DMS114 treated with DMSO at 0.1 percent for 48 hours (cell line): ENCODE data around the gene C19orf47.

Source experiments
- DNase-seq: peaks from one replicate; lab custom pipeline; 2025; ENCODE audit not compliant: unreplicated experiment; lab: John Stamatoyannopoulos, UW

Gene C19orf47

DNA sequence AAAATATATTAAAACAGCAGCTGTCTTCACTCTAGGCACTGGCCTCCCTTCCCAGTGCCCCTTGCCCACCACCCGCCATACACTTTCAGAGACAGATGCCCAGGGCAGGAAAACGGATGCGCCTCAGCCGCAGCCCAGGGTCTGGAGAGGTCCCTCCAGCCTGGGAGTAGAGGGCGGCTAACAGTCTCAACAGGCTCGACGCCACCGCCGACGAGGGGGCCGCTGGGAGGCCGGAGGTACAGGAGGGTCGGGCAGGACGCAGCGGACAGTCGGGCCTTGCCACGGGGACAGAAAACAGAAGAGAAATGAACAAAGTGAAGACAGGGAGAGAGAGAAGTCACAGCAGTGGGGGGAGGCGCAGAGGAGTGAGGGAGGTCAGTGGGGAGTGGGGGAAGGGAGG is 27.1 kb downstream of the C19orf47 start:
- DNase-seq, result no peak

DNA sequence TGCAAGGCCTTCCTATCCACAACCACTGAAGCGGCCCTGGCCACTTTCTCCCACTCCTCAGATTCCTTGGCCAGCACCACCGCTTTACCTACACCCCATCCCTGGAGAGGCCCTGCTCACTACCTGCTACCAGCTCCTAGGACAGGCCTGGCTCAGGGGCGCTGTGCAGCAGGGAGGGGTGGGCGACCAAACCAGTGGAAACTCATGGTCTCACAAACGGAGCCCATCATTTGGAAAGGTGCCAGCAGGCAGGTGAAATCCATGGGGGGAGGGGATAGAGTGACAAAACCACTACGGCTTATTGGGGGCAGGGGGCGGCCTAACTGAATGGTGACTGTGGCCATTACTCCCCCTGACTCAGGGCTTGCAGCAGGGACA is 27.6 kb downstream of the C19orf47 start:
- DNase-seq, result no peak

DNA sequence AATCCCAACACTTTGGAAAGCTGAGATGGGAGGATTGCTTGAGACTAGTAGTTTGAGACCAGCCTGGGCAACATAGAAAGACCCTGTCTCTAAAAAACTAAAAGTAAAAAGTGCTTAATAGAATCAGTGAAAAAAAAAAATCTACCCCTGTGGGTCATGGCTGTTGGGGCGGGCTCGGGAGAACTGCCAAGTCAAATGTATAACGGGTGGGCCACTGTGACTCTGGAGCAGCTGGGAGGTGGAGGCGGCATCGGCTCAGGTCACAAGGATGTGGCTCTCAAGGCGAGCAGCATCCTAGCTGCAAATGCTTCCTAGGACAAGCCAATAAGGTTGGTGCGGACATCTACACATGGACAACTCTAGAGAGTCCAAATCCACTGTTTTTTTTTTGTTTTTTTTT is 30.9 kb downstream of the C19orf47 start:
- DNase-seq, result no peak

DNA sequence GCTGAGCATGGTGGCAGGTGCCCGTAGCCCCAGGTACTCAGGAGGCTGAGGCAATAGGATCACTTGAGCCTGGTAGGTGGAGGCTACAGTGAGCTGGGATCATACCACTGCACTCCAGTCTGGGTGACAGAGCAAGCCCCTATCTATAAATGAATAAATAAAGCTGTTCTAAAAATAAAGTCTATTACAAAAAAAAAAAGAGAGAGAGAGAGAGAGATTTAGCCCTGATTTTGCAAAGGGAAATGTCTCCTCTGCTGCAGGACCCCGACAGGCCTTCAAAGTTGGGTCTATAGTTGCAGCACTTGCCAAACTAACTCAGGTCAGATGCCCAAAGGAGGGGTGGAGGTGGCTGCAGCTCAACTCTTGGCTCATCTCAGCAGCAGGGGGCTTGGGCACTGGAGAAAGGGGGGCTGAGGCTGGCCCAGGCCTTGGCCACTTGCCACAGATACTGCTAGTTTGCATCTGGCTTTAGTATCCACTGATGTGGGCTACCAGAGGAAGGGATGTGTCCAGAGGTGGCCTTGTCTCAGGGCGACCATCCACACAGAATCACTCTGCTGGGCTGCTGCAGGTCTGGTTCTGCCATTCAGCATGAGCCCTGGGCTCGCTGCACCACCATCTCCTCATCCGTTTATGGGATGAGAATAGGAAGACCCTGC is 32.3 kb downstream of the C19orf47 start:
- DNase-seq, result no peak

DNA sequence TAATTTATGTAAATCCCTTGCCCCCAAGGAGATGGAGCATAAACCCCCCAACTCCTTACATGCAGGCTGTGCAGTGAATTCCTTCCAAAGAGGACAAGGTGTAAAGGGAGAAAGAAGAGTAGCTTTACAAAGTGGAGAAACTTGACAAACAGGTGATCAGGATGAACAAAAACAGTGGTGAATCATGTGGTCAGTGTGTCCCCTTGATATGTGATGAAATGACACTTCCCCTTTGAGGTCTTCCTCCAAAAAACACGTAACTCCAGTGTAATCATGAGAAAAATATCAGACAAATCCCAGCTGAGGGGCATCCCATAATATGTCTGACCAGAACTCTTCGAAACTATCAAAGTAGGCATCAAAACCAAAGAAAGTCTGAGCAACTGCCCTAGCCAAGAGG is 33.5 kb downstream of the C19orf47 start:
- DNase-seq, result no peak

DNA sequence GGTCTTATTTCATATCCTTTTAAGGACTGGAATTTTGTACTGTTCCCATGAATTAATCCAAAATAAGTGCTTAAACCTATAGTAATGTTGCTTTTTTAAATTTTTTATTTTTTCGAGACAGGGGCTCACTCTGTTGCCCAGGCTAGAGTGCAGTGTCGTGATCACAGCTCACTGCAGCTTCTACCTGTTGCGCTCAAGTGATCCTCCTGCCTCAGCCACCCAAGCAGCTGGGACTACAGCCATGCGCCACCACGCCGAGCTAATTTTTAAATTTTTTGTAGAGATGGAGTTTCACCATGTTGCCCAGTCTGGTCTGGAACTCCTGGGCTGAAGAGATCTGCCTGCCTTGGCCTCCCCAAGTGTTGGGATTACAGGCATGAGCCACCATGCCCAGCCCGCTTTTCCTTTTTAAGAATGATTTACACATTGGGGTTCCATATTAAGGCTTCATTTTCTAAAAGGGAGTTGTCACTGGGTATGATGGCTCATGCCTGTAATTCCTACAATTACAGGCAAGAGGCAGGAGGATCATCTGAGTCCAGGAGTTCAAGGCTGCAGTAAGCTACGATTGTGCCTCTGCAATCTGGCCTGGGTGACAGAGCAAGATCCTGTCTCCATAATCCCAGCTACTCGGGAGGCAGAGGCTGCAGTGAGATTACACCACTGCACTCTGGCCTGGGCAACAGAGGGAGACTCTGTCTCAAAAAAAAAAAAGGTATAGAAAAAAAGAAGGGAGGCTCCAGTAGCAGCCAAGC is 34.8 kb downstream of the C19orf47 start:
- DNase-seq, result no peak

DNA sequence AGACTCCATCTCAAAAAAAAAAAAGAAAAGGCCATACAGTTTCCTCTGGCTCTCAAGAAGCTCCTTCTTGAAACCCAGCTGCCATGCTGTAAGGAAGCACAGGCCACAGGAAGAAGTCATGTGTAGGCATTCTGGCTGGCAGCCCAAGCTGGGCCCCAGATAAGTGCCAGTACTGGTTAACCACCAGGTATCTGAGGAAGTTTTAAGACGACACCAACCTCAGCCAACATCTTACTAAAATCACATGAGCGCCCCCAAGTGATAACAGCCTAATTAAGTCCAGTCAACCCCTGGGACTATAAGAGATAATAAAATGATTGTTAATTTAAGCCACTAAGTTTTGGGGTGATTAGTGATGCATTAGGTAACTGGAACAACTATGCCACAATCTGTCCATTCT is 35.7 kb downstream of the C19orf47 start:
- no peak for DNase-seq

DNA sequence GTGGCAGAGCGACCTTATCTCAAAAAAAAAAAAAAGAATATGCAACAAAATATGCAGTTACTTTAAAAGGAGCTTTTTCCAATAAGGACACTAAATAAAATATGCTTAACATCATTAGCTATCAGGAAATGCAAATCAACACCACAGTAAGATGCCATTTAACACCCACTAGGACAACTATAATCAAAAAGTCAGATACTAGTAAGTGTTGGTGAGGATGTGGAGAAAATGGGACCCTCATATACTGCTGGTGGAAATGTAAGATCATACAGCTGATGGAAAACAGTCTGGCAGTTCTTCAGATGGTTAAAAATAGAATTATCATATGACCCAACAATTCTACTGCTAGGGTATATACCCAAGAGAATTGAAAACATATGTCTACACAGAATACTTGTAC is 38.5 kb downstream of the C19orf47 start:
- no peak for DNase-seq

DNA sequence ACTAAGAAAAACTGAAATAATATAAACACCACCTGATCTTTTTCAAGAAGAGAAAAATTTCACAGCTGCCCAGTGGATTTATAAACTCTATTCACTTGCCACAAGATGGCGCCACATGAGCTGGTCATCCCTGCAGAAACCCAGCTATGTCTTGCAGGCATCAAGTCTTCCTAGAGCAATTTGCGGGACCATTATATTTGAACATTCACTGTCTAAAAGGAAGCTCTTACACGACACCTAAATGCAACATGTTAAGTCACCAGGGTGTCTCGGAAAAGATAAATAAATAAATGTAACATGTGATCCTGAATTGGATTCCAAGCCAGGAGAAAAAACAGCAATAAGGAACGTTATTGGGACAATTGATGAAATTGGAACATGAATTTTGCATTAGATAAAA is 42.8 kb downstream of the C19orf47 start:
- peak; percentile 82 for DNase-seq

DNA sequence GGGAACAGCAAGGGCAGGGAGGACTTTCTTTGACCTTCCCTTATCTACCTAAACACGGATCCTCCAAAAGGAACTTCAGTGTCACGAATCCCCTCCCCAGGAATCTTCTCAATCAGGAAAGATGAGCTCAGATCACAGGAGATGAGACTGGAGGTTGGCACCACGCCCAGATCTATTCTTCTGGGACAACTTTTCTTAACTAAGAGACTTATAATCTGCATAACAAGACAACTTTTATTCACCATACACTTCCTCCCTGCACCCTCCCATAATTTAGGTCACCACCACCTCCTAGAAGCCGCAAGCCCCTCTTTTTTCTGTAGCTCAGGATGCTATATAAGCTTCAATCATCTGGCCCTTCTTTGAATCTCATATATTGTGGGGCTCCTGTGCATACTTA is 43.9 kb downstream of the C19orf47 start:
- DNase-seq, result no peak

DNA sequence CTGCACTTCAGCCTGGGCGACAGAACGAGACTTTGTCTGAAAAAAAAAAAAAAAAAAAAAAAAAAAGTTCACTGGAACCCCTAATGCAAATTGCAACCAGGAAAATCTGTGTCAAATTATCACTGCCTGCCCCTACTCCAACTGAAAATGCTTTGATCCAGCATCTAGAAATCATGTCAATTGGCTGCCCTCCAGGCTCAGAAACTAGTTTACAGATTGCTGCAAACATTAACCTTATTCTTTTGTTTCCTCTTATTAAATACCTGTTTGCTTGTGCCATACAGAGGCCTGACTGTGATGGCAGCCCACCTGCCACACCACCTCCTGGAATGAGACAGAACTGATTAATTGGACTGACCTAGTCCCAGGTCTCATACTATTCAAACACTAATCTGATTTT is 44.4 kb downstream of the C19orf47 start:
- DNase-seq, result no peak

DNA sequence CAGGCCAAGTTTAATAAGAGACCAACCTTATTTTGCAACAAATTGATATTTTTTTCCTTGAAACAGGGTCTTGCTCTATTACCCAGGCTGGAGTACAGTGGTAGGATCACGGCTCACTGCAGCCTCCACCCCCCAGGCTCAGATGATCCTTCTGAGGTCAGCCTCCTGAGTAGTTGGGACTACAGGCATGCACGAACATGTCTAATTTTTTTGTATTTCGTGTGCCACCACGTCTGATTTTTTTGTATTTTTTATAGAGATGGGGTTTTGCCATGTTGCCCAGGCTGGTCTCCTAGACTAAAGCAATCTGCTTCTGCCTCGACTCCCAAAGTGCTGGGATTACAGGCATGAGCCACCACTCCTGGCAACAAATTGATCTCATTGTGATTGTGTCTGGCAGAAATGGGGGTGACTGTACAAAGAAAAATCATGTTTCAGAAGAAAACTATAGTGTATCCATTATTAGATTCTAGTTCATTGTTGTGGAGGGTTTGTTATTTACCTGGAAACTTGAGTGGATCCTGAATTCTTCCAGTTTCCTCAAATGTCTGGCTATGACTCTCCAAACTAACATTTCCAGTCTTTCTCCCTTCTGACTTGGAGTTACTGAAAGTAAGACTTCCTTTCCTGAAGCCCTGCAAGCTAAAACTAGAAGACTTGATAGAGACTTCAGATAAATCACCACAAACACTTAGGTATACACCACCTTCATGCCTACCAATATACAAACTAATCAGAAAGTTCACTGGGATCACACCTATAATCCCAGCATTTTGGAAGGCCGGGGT is 45.8 kb downstream of the C19orf47 start:
- no peak for DNase-seq

DNA sequence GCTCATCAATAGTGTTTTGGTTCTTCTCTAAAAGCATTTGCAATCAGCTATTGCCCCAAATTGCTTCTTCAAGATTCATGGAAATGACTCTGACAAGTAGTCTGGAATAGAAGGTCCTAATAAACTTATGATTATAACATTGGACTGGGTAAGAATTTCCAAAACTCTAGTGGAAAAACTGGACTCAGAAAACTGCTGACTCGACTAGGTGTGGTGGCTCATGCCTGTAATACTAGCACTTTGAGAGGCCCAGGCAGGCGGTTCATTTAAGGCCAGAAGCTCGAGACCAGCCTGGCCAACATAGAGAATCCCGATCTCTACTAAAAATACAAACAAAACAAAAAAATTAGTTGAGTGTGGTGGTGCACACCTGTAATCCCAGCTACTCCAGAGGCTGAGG is 47.5 kb downstream of the C19orf47 start:
- no peak for DNase-seq

DNA sequence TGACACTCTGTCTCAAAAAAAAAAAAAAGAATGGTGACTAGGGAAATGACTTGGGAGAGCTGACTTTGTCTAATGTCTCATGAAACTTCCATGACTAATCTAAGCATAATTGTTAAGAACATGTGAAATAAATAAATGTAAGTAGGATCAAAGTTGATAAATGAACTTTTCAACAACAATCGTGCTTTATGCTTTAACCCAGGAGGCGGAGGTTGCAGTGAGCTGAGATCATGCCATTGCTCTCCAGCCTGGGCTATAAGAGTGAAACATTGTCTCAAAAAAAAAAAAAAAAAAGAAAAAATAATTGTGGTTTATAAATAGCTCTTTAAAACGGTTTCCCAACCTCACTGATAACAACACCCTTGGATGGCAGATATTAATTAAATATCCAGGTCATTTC is 50.2 kb downstream of the C19orf47 start:
- no peak for DNase-seq

DNA sequence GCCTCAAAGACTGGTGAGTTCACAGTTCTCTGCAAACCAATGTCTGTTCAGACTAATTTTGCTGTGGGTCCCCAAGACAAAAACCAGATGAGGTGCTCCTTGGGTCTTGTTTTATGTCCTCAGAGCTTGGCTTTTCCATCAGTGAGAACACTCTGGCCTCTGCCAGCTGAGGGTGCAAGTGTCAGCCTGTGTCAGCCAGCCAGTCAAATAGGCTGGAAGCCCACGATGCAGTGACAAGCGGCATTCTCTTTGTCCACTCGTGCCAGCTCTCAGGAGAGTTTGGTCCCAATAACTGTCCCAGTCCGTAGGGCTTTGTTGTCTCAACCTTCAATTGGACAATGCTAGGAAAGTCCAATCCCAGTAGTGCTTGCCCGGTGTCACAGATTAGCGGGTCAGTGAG is 53.6 kb downstream of the C19orf47 start:
- DNase-seq, result no peak

DNA sequence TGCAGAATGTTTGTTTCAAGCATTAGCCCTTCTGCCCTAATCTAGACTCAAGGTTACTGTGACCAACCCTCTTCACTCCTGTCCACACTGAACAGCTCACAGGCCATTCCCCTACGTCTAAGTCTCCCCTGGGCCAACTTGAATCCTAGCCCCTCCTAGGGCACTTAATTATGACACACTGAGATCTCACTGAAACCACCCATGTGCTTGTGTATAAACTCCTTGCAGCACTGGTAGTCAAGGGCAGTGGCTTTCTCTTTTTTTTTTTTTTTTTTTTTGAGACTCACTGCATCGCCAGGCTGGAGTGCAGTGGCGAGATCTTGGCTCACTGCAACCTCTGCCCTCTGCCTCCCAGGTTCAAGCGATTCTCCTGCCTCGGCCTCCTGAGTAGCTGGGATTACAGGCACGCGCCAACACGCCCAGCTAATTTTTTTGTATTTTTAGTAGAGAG is 61.2 kb downstream of the C19orf47 start:
- DNase-seq, result no peak

DNA sequence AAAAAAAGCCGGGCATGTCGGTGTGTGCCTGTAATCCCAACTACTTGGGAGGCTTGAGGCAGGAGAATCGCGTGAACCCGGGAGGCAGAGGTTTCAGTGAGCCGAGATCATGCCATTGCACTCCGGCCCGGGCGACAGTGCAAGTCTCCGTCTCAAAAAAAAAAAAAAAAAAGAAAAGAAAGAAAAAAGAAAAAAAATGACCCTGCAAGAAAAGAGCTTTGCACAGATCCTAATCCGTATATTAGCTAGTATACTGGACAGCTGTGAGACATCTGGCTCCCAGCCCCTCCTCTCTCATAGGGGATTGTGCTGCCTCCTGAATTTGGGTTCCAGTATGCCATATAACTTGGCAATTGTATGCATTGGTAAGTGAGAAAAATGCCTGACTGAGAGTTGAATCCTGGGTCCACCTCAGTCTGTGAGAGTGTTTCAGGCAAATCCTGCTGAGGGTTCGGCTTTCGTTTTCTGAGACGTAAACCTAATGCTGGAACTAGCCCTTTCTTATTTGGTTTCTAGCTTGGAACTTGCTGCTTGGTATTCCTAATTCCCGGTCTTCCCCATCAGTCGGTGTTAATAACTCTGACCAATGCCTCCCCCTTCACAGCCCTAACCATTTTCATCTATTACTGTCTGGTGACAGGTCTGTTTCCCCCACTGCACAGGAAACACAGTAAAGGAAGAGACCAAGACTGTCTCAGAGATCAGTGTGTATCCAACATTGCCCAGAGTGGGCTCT is 61.8 kb downstream of the C19orf47 start:
- DNase-seq, result no peak

DNA sequence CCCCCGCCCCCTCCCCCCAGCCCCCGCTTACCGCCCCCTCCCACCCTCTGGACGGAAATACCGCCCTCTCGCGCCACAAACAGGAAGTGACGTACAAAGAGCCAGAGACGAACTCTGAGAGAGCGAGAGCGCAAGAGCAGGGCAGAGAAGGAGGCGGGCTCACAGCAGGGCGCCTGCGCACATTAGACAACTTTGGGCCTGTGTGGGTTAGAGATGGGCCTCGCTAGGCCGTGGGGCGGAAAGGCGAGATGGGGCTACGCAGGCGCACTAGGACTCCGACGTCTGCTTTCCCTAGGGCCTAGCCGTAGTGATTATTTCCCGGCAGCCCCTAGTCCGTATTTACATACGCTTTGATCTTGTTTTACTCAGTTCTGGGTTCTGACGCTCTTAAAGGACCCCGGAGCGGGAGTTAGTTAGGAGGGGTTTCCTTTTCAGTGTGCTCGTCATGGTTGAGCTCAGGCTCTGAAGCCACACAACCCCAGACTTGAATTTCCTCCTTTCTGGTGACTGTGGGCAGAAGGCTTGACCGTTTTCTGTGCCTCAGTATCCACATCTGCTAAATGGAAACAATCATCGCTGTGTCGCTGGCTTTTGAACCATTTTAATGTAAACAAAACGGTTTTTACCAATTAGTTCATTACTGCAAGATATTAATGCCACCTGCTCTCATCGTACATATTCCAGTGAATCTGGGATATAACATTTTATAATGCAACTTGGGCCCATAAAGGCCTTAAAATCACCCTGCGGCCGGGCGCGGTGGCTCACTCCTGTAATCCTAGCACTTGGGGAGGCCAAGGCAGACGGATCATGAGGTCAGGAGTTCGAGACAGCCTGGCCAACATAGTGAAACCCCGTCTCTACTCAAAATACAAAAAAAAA is 62.6 kb downstream of the C19orf47 start:
- peak; percentile 100 for DNase-seq

DNA sequence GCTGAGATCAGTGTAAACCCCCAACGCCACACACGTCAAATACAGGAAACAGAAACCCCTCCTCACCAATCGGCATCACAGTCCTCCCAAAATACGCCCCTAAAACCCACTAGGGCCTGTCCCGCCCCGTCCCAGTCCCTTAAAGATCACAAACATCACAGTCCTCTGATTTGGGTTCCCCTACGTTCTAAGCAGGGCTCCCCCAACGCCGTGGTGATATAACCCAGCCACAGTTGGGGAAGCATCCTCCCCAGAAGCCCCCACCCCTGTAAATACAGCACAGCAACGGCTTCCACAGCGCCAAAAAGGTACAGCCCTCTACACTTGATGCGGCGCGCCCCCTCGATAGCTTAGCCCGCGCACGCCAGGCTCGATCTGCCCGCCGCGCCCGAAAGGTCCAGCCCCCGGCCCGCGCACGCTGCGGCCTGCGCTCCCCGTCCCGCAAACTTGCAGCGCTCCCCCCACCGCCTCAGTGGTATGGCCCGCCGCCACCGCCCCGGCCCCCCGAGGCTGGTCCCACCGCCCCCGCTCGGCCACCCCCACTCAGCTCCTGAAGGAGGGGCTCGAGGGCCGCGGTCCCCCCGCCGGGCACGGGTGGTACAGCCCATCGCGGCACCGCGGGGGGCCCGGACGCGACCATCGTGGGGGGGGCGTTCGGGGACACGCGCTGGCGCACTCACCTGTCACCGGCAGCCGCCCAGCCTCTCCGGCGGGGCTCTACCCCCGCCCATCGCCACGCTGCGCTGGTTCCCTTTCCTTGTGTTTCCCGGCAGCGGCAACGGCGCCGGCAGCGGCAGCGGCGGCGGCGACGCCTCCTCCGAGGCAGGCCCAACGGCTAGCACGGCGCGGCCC is 63.5 kb downstream of the C19orf47 start, which contains the start of gene AKT2:
Gene AKT2 (minus strand): TSS at position 845 of the 852 bp plus-strand sequence. CDS start 20,078 bp downstream, outside the sequence.
- DNase-seq, result no peak

DNA sequence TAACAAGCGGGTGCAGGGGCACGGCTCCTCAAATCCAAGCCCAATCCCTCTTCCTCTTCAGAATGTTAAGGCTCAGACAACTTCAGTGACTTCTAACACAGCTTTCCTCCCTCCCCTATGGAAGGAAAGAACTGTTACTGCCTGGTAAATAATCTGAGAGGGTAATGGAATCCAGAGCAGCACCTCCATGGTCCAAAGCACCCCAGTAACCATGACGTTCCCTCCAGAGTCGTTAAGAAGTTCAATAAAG is 64.0 kb downstream of the C19orf47 start:
- DNase-seq, result no peak
